ENCODE results near the gene C11orf42. TPM values are rescaled to one million over a fixed set of nuclear protein-coding genes. Genes with fewer than 3 reads are reported as not detected.

Gene C11orf42
- total RNA-seq, 1 donor: not detected

DNA sequence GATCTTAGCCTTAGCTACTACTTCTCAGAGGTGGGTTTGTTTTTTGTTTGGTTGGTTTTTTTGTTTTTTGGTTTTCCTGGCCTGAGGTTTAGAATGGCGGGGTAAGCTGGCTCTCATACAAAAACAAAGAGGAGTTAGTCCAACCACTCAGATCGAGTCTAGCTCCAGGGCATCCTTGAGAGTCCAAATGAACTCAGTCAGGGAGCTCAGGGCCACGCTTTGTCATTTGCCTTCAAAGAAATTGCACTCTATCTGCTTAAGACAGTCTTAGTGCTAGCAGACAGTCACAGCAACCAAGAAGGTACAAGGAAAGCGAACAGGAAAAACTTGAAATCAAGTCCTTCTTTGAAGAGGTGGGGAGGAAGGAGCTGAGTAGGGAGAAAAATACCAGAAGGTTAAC is 11.1 kb downstream of the C11orf42 start:
- TF ChIP-seq, protein P1, sequence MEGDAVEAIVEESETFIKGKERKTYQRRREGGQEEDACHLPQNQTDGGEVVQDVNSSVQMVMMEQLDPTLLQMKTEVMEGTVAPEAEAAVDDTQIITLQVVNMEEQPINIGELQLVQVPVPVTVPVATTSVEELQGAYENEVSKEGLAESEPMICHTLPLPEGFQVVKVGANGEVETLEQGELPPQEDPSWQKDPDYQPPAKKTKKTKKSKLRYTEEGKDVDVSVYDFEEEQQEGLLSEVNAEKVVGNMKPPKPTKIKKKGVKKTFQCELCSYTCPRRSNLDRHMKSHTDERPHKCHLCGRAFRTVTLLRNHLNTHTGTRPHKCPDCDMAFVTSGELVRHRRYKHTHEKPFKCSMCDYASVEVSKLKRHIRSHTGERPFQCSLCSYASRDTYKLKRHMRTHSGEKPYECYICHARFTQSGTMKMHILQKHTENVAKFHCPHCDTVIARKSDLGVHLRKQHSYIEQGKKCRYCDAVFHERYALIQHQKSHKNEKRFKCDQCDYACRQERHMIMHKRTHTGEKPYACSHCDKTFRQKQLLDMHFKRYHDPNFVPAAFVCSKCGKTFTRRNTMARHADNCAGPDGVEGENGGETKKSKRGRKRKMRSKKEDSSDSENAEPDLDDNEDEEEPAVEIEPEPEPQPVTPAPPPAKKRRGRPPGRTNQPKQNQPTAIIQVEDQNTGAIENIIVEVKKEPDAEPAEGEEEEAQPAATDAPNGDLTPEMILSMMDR (IDR thresholded peaks at IDR 0.05; ENCODE audit: insufficient read depth, low read length): no peak
- H3K4me3 ChIP-seq (ENCODE audit: low read depth, low read length): no peak overlapping the region
- DNase-seq (ENCODE audit: low read depth): no peak

DNA sequence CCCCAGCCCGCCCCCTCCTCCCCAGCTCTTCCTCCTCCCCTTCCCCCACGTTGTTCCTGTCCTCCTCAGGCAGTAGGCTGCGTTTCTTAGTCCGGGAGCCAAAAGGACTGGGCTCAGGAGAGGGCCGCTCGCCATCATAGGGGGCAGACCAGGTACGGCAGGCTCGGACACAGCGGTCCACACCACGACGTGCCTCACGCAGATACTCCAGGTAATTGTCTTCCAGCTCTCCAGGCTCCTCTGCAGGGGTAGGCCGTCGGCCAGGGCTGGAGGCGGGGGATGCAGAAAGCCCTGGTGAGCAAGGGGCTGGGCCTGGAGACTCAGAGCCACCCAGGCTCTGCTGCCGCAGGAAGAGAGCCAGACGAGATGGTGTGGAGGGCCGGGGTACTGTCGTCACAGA is 12.4 kb downstream of the C11orf42 start:
- no peak for DNase-seq (ENCODE audit: low read depth)
- TF ChIP-seq, protein P1 (IDR thresholded peaks at IDR 0.05; ENCODE audit: insufficient read depth, low read length): no peak
- H3K4me3 ChIP-seq (ENCODE audit: low read depth, low read length): no peak overlapping the region

DNA sequence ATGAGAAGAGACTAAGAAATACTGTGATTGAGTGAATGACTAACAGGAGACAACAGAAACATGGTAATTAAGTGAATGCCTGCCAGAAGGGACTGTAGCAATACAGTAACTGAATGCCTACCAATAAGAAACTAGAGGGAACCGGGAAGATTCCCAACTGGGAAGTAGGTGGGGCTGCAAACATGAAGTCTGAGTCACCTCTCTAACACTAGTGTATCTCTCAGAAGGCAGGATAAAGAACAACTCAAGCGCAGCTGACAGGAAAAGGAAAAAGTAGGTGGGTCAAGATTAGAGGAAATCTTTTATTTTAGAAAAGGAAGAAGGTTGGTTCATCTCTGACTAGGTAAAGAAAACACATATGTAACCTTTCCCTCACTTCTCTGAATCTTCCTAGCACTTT is 14.0 kb downstream of the C11orf42 start:
- no peak overlapping the region for H3K4me3 ChIP-seq (ENCODE audit: low read depth, low read length)
- peak; percentile 93 for DNase-seq (ENCODE audit: low read depth)
- TF ChIP-seq, protein P1 (IDR thresholded peaks at IDR 0.05; ENCODE audit: insufficient read depth, low read length): no peak

DNA sequence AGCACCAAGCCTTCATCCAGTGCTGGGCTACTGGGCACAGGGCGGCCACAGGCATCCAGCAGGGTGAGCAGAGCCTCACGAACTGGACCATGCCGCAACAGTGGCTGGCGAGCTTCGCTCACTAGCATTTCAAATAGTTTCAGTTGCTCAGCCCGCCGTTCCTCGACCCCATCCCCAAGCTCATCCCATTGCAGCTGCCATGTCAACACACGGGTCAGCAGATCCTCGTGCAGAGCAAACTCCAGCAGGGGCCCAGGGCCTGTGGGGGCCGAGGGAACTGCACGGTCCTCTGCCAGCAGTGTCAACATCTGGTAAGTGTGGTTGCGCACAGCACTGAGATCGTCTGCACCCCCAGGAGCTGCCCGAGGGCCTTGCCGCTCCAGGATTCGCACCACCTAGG is 18.5 kb downstream of the C11orf42 start:
- DNase-seq (ENCODE audit: low read depth): no peak
- TF ChIP-seq, protein P1 (IDR thresholded peaks at IDR 0.05; ENCODE audit: insufficient read depth, low read length): no peak
- no peak overlapping the region for H3K4me3 ChIP-seq (ENCODE audit: low read depth, low read length)

DNA sequence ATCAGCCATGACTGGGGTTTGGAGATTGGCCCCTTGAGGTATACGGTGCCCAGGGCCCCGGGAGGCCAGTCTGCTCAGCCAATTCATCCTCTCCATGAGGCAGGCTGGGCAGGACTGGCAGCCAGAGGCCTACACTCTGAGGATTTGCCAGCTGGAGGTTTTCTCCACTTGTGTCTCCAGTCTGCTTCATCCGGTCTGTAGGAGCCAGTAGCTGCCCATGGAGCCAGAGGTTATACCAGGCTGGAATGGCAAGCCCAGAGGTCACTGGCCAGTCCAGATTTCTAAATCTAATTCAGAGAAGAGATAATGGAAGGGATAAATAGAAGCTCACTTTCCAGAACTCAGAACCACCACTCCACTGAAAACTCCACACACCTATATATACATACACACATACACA is 19.1 kb downstream of the C11orf42 start:
- no peak overlapping the region for H3K4me3 ChIP-seq (ENCODE audit: low read depth, low read length)
- TF ChIP-seq, protein P1 (IDR thresholded peaks at IDR 0.05; ENCODE audit: insufficient read depth, low read length): no peak
- DNase-seq (ENCODE audit: low read depth): no peak

DNA sequence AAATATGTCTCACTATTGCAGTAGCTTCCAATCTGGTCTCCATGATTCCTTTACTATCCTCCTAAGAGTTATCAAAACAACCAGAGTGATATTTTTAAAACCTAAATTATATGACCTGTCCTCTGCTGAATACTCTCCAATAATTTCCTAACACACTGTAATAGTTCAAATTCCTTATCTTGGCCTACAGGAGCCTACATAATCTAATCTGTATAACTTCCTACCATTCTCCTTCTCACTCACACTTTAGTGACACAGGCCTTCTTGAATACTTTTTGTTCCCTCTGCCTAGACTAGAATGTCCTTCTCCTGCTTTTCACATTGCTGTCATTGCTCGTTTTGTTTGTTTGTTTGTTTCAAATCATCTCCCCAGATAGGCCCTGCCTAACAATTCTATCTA is 19.7 kb downstream of the C11orf42 start:
- TF ChIP-seq, protein P1 (IDR thresholded peaks at IDR 0.05; ENCODE audit: insufficient read depth, low read length): no peak
- DNase-seq (ENCODE audit: low read depth): peak; percentile 22
- H3K4me3 ChIP-seq (ENCODE audit: low read depth, low read length): no peak overlapping the region

DNA sequence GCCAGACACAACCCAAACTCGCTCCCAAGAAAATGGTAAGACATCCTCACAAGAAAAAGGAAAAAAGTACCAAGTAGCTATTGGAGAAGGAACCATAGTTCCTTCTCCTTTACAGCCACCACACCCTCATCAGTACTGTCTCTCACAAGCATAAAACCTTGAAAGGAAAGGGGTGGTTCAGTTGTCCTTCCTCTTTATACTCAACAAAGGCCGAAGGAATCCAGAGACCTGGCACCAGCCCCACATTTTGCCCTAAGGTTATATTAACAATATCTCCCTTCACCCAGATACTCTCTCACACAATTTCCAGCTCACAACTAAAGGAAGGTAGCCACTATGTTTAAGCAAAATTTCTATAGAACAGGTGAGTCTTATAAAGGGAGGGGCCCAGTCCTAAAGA is 20.5 kb downstream of the C11orf42 start:
- no peak overlapping the region for H3K4me3 ChIP-seq (ENCODE audit: low read depth, low read length)
- DNase-seq (ENCODE audit: low read depth): no peak
- TF ChIP-seq, protein P1 (IDR thresholded peaks at IDR 0.05; ENCODE audit: insufficient read depth, low read length): no peak
